CD4-positive, alpha-beta T cell treated with Interferon alpha-2 for 1 hour (primary cell): ENCODE measurements around the gene KCNIP2.

Experiments
- DNase-seq, 2 donors: peaks; one replicate each; pipeline ENCODE4 v3.0.0-alpha.2; 2020 to 2022

Gene KCNIP2

DNA sequence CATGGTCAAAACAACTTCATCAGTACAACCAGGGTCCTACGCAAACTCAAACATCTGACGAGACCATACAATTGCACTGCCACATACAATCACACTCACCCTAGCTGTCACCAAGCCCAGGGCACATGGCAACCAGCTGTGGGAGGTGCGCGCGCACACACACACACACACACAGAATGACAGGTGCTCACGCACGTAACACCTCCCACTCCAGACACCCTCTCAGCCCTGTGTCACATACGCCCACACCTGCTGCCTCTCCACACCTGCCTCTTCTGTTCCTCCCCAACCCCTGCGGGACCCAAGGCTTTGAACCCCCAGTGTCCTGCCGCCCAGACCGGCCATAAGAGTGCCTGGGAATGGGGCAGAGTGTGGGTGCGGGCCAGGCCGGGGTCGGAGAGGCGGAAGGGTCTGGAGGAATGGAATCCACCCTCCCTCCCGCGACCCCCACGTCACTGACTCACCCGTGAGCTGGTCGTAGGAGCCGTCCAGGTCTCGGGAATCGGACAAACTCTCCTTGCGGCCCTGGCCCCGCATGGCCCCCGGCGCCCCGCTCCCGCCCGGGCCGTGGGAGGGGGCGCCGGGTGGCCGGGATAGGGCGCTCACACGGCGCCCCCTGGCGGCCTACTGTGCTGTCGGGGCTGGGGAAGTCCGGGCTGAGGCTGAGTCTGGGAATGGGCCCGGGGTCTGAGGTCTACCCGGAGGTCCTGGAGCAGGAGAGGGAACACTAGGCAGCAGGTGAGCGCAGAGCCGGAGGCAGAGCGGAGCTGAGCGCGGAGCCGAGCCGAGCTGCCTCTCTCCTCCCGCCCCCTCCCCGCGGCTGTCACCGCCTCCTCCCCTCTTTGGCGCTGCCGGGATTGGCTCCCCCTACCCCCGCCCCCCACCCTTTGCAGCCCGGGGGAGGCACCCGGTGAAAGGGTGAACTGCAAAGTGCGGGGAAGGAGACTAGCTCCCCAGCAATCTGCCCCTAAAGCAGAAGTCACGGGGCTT, at the start of gene KCNIP2:
KCNIP2 (minus strand) TSS at position 769 of the 990 bp plus-strand sequence; CDS start at position 537, 232 bp downstream.
- DNase-seq, result peak; percentile 69 to 70

GRCh38 chr10:101892782-101893391, 49.3 kb upstream of the KCNIP2 start:
- no peak for DNase-seq

DNA sequence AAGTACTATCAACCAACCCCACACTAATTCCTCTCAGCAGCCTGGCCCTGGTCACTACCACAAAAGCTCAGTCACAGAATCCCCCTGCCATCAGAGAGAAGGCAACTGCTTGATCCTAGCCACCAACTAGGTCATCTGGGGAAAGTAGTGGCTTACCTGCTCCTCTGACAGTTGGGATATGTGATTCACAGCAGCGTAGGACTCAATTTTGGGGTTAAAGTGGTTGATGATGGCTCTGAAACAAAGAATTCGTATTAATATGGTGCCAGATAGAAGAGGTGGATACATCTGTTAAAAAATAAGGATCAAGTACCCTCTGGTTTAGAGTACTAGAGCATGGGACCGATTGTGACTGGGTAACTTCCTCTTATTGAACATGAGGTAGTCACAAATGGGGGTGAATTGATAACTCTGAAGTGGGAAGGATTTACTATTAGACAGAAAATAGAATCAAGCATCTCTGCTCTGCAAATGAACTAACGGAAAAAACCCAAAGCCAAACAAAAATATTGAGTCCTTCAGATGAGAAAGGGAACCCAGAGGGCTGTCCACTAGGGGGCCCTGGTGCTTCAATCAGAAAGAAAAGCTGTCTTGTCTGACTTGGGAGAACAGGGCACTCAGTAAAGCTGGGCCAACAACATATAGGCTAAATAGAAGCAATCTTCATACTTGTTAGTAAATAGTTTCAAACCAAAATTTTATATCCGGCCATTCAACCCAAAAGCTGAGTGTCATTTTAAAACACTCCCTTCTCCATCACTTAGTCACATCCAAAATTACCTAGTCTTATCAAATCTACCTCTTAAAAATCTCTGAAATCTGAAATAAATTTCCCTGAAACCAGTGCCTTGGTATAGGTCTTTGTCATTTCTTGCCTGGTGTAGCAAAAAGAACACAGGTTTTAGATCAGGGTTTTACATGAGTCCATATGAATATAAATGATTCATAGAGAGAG, 45.9 kb upstream of the KCNIP2 start:
- peak; percentile 64 to 72 for DNase-seq

DNA sequence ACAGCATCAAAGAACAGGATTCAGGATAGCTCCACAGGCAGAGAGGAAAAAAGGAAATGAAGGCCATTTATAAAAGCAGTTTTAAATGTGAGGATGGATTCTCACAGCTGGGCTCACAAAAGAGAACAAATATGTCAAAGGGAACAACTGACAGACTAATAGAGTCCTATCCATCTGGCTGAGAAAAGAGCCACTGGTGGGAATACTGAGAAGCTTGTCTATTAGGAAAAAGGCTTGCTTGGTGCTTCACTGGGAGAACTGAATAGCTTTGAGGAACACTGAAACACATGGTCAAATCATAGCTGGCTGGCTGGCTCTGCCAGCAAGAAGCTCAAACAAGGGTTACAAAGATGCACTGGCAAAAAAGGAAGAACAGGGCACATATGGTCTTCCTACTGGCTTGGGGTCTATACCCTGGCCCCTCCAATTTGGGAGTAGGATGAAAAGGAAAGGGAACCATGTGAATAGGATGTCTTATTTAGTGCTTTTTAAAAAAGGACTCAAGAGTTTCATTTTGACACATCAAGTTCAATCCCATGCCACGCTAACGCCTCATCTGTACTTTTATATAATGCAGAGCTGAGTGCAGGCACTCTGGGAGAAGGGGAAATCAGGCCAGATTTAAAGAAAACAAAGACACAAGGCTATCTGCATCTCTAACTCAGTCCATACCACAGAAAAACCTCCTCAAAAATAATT, 44.8 kb upstream of the KCNIP2 start:
- DNase-seq, result no peak

GRCh38 chr10:101887775-101888174, 44.2 kb upstream of the KCNIP2 start:
- no peak for DNase-seq

- no peak for DNase-seq
Measured at GRCh38 chr10:101886521-101887312, 43.1 kb upstream of the KCNIP2 start.

DNA sequence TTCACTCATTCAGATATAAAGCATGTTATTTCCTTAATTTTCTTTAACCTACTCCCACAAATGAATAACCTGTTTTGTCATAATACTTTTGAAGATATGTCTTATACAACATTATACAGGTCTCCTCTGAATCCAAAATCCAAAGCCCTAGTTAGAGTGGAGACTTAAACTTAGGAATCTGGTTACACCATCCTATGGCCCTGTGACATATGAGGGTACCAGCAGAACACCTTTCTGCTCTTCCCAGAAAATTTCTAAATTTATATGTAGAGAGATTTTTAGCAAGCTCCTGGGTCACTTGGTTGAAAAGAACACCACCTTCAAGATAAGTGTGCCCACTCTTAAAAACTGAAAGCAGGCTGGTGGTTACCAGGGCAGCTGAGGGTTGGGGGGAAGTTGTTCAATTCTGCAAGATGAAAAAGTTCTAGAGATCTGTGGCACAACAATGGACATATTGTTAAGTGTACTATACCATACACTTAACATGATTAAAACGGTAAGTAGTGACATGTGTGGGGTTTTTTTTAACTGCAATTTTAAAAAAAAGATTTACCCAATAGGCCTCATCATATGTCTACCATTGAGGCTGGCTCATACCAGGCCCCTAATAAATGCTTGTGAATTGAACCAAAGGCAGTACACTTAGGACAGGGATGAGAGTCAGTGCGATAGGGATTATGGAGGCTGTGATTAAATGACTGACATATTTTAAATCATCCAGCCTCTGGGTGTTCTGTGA, 37.6 kb upstream of the KCNIP2 start:
- no peak for DNase-seq

- DNase-seq, result no peak
Measured at GRCh38 chr10:101880232-101880573, 36.6 kb upstream of the KCNIP2 start.

- no peak for DNase-seq
Measured at GRCh38 chr10:101879456-101880231, 36.0 kb upstream of the KCNIP2 start.

DNA sequence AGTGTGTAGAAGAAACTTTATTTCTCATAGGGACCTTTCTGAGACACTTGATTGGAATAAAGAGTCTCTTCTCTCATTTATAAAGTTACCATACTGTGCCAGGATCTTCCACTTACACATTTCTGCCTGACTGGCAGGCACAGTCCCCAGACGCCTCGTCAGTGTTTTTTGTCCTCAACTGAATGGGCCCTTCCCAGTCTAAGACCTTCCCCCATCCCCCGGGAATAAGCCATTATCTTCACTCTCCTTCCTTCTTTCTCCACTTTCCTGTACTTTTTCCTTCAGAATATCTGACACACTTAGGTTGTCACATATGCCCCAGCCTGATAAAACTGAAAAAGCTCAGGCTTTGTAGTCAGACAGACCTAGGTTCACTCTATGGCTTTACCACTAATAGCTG, 35.3 kb upstream of the KCNIP2 start:
- no peak for DNase-seq

- DNase-seq, result no peak
Measured at GRCh38 chr10:101875068-101875688, 31.6 kb upstream of the KCNIP2 start.

DNA sequence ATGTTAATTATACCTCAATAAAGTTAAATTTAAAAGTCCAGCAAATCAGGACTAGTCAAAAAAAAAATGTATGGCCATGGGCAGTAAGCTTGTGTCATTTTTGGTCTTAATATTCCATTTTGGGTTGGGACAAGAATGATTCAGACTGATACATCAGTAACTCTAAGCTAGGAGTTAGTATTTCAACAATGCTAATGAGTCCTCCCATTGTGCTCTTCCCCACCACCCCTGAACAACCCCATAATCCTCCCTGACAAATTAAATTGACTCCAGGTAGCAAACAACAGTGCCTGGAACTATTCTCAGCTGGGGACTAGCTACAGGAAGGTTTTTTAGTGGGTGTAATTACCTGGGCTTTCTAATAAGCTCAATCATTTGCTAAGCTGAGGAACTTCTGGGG, 30.7 kb upstream of the KCNIP2 start:
- DNase-seq, result no peak

DNA sequence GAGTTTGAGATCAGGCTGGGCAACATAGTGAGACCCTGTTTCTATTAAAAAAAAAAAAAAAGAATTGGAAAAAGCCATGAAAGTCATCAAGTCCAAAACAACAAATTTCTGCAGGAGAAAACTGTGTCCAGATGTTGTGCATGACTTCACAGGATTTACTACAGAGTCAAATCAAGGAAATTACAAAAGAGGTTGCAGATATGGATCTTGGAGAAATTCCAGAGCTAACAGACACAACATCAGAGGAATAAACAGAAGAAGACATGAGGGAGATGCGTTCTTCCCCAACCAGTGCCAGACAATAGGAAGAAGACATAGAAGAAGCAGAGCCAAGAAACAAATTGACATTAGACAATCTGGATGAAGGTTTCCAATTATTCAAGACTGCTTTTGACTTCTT, 24.3 kb upstream of the KCNIP2 start:
- DNase-seq, result no peak

DNA sequence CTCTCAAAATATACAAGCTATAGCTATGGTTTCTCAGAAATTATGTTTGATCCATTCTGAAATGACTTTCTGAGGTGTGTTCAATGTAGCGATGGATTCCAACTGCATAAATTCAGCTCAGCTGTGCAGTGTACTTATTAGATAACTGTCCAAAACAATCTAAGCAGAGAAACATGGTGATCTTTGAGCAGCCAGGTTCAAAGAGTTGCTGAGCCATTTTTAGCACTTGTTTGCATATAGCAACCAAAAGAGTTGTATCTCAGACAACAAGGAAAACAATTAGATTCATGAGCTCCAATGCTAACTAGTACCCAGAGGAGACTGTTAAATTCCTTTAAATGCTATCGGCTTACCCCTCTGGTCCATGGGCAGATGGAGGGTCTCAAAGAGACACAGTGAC, 15.9 kb upstream of the KCNIP2 start:
- DNase-seq, result no peak

DNA sequence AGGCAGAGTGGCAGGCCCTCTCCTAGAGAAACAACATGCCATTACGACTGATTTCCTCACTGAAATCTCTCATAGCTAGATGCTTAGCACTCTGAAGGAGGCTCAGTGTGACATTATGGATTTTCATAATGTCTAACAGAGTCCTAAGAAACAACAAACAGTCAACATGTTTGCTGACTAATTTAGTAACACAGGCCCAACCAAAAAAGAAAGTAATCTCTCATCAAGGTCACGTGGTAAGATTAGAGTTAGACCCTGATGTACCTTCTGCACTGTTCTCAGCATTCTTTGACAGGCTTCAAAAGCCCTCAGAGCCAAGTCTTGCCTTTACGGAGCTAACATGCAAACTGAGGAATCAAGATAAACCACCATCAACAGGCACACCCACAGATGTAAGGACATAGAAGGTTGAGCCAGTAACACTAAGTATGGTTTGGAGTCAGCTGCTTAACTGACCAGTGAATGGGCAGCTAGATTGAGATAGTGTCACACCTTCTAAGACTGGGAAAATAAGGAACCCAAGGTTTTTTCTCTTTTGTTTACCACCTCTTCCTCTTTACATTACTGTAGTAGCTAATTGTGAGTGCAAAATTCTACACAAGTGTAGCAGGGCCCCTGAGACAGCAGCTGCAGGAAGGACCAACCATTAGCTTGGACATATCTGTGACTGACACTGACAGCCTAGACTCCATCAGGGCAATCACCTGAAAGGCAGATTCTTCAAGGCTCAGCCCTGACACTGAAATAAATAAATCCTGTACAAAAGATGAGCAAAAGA, 15.3 kb upstream of the KCNIP2 start:
- DNase-seq, result no peak

GRCh38 chr10:101857802-101858476, 14.3 kb upstream of the KCNIP2 start:
- DNase-seq, result no peak

DNA sequence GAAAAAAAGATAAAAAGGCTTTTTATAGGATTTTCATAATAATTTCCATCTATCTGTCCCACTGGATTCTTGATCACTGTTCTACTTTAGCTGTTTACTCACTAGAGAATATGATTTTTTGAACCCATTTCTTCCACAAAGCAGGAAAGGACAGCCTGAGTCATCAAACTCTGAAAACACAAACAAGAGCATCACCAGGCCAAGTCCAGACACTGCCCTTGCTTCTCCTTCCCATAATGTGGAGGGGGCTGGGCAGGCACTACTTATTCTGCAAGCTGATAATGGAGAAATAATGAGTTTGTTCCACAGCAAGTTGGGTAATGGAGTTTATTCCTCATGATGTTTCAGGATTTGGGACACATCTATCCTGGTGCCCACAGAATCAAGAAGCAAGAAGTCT, 13.0 kb upstream of the KCNIP2 start:
- no peak for DNase-seq
